Activated T-cell treated with anti-CD3 and anti-CD28 coated beads for 24 hours (primary cell): ENCODE data around the gene PHKG2.
A peak's percentile ranks its signal among the peaks of the same experiment; 100 is the strongest.

Experiments used
- DNase-seq: peaks from one replicate; pipeline ENCODE4 v3.0.0-alpha.2; 2020; ENCODE audit warnings: low read depth

PHKG2 gene

GRCh38 chr16:30775131-30775391 is 26.8 kb downstream of the PHKG2 start:
- no peak for DNase-seq

GRCh38 chr16:30775392-30776188 is 27.4 kb downstream of the PHKG2 start:
- DNase-seq: peak; percentile 66

- no peak for DNase-seq
Observed at GRCh38 chr16:30777591-30778297, 29.5 kb downstream of the PHKG2 start.

GRCh38 chr16:30778549-30779244 is 30.5 kb downstream of the PHKG2 start:
- no peak for DNase-seq

- no peak for DNase-seq
Observed at GRCh38 chr16:30779596-30779995, 31.4 kb downstream of the PHKG2 start.

GRCh38 chr16:30780021-30780420 is 31.8 kb downstream of the PHKG2 start:
- DNase-seq: no peak

- no peak for DNase-seq
Observed at GRCh38 chr16:30780549-30780948, 32.3 kb downstream of the PHKG2 start.

GRCh38 chr16:30782486-30783279 is 34.5 kb downstream of the PHKG2 start:
- no peak for DNase-seq

GRCh38 chr16:30783280-30784109 is 35.3 kb downstream of the PHKG2 start:
- DNase-seq: no peak

- DNase-seq: no peak
Observed at GRCh38 chr16:30784215-30784614, 36.0 kb downstream of the PHKG2 start.

- no peak for DNase-seq
Observed at GRCh38 chr16:30785126-30786106, 37.2 kb downstream of the PHKG2 start.

GRCh38 chr16:30786115-30786935 is 38.1 kb downstream of the PHKG2 start:
- DNase-seq: no peak

- no peak for DNase-seq
Observed at GRCh38 chr16:30786936-30787612, 38.8 kb downstream of the PHKG2 start, which contains the start of gene ZNF629. Gene ZNF629, minus strand, starts transcription at chr16:30787205. Its CDS starts 2,723 bp downstream, at chr16:30784482.

- DNase-seq: no peak
Observed at GRCh38 chr16:30787613-30788378, 39.6 kb downstream of the PHKG2 start.

GRCh38 chr16:30793508-30794069 is 45.4 kb downstream of the PHKG2 start:
- no peak for DNase-seq

- DNase-seq: no peak
Observed at GRCh38 chr16:30794634-30795033, 46.4 kb downstream of the PHKG2 start.

- no peak for DNase-seq
Observed at GRCh38 chr16:30797670-30798309, 49.6 kb downstream of the PHKG2 start.
